Suppressor macrophage treated with lipopolysaccharide for 4 hours (primary cell): ENCODE results near the gene RAB3C.
"Not testable (repeated sequence)": the region's sequence is repeated elsewhere in the genome, so short reads cannot be mapped to it uniquely, and the experiment has no call there.

Source experiments
- DNase-seq: peaks from one replicate; pipeline ENCODE4 v3.0.0-alpha.2; 2020

RAB3C gene

GRCh38 chr5:58680503-58680902 is 97.6 kb downstream of the RAB3C start:
- no peak for DNase-seq

- DNase-seq: no peak
Measured at GRCh38 chr5:58681943-58682342, 99.1 kb downstream of the RAB3C start.

GRCh38 chr5:58683567-58683966 is 100.7 kb downstream of the RAB3C start:
- DNase-seq: no peak

- no peak for DNase-seq
Measured at GRCh38 chr5:58687079-58687478, 104.2 kb downstream of the RAB3C start.

- no peak for DNase-seq
Measured at GRCh38 chr5:58687595-58687994, 104.7 kb downstream of the RAB3C start.

GRCh38 chr5:58699088-58699761 is 116.3 kb downstream of the RAB3C start:
- DNase-seq: not testable (repeated sequence)

- DNase-seq: no peak
Measured at GRCh38 chr5:58699762-58700118, 116.9 kb downstream of the RAB3C start.

GRCh38 chr5:58703925-58704555 is 121.2 kb downstream of the RAB3C start:
- DNase-seq: no peak

- DNase-seq: no peak
Measured at GRCh38 chr5:58706736-58707135, 123.9 kb downstream of the RAB3C start.

GRCh38 chr5:58708456-58708855 is 125.6 kb downstream of the RAB3C start:
- DNase-seq: no peak

GRCh38 chr5:58710425-58710824 is 127.5 kb downstream of the RAB3C start:
- DNase-seq: not testable (repeated sequence)

- no peak for DNase-seq
Measured at GRCh38 chr5:58710871-58711270, 128.0 kb downstream of the RAB3C start.

GRCh38 chr5:58711965-58712364 is 129.1 kb downstream of the RAB3C start:
- no peak for DNase-seq

GRCh38 chr5:58714046-58714445 is 131.2 kb downstream of the RAB3C start:
- no peak for DNase-seq

- DNase-seq: no peak
Measured at GRCh38 chr5:58715997-58716656, 133.3 kb downstream of the RAB3C start.

GRCh38 chr5:58716713-58717112 is 133.8 kb downstream of the RAB3C start:
- DNase-seq: no peak

GRCh38 chr5:58717303-58718007 is 134.6 kb downstream of the RAB3C start:
- DNase-seq: no peak

- DNase-seq: no peak
Measured at GRCh38 chr5:58718269-58718978, 135.5 kb downstream of the RAB3C start.

GRCh38 chr5:58722160-58722559 is 139.3 kb downstream of the RAB3C start:
- DNase-seq: no peak

GRCh38 chr5:58724992-58725391 is 142.1 kb downstream of the RAB3C start:
- DNase-seq: no peak

GRCh38 chr5:58731641-58732040 is 148.8 kb downstream of the RAB3C start:
- no peak for DNase-seq

- no peak for DNase-seq
Measured at GRCh38 chr5:58735637-58736036, 152.8 kb downstream of the RAB3C start.

GRCh38 chr5:58736214-58736613 is 153.3 kb downstream of the RAB3C start:
- DNase-seq: no peak
